Activated naive CD4-positive, alpha-beta T cell treated with anti-CD3 and anti-CD28 coated beads, Interleukin-2, amount 50 U/mL, for 16 hours (primary cell): ENCODE results near the gene GLMP.
A peak's percentile ranks its signal among the peaks of the same experiment; 100 is the strongest.

ENCODE experiments used
- DNase-seq: peaks from one replicate; pipeline ENCODE4 v3.0.0-alpha.2; 2020

Gene GLMP

GRCh38 chr1:156284757-156285156 is 10.7 kb downstream of the GLMP start:
- no peak for DNase-seq

- no peak for DNase-seq
These were observed 11.4 kb downstream of the GLMP start, which contains the start of gene TMEM79 for GRCh38 chr1:156284112-156284511. Gene TMEM79, plus strand, starts transcription at chr1:156284325. Its CDS starts 902 bp downstream, at chr1:156285227.

- no peak for DNase-seq
These were observed 12.0 kb downstream of the GLMP start for GRCh38 chr1:156283521-156283920.

GRCh38 chr1:156282479-156283222 is 12.8 kb downstream of the GLMP start, which contains the start of gene SMG5:
Gene SMG5, minus strand, starts transcription at chr1:156282825. Its CDS starts 145 bp downstream, at chr1:156282680.
- DNase-seq: peak; percentile 96

- DNase-seq: no peak
These were observed 13.6 kb downstream of the GLMP start for GRCh38 chr1:156281693-156282478.

GRCh38 chr1:156281281-156281680 is 14.2 kb downstream of the GLMP start:
- peak; percentile 60 for DNase-seq

- DNase-seq: no peak
These were observed 15.6 kb downstream of the GLMP start for GRCh38 chr1:156279837-156280236.

GRCh38 chr1:156276966-156277381 is 18.5 kb downstream of the GLMP start:
- no peak for DNase-seq

- no peak for DNase-seq
These were observed 18.9 kb downstream of the GLMP start for GRCh38 chr1:156276532-156276931.

GRCh38 chr1:156270314-156270713 is 25.2 kb downstream of the GLMP start:
- no peak for DNase-seq

- DNase-seq: no peak
These were observed 27.1 kb downstream of the GLMP start for GRCh38 chr1:156268336-156268735.

- no peak for DNase-seq
These were observed 29.4 kb downstream of the GLMP start for GRCh38 chr1:156266051-156266450.

GRCh38 chr1:156263288-156263655 is 32.2 kb downstream of the GLMP start:
- no peak for DNase-seq

GRCh38 chr1:156262461-156263287 is 32.8 kb downstream of the GLMP start:
- DNase-seq: no peak

- no peak for DNase-seq
These were observed 34.6 kb downstream of the GLMP start for GRCh38 chr1:156260896-156261295.

GRCh38 chr1:156259805-156260204 is 35.7 kb downstream of the GLMP start:
- no peak for DNase-seq

- no peak for DNase-seq
These were observed 36.6 kb downstream of the GLMP start for GRCh38 chr1:156258859-156259258.

GRCh38 chr1:156257711-156258110 is 37.8 kb downstream of the GLMP start:
- DNase-seq: no peak

GRCh38 chr1:156253634-156254033 is 41.8 kb downstream of the GLMP start:
- DNase-seq: no peak

GRCh38 chr1:156251527-156251926 is 44.0 kb downstream of the GLMP start:
- DNase-seq: no peak

- DNase-seq: no peak
These were observed 45.9 kb downstream of the GLMP start for GRCh38 chr1:156249593-156249992.

GRCh38 chr1:156248323-156248683 is 47.2 kb downstream of the GLMP start:
- DNase-seq: no peak
